Panc1 (cell line): ENCODE results near the gene CDH9.

Source experiments
- POLR2AphosphoS5 ChIP-seq: IDR thresholded peaks from 2 replicates; pipeline ENCODE4 v1.6.1; 2012; ENCODE audit warnings: mild to moderate bottlenecking, low read depth, low read length, moderate library complexity
- SIN3A ChIP-seq: IDR thresholded peaks from 2 replicates; pipeline ENCODE4 v1.6.1; 2012; ENCODE audit warnings: low read depth, mild to moderate bottlenecking, low read length, moderate library complexity, borderline replicate concordance; ENCODE audit not compliant: insufficient read depth
- TCF7L2 ChIP-seq: IDR thresholded peaks from 2 replicates; pipeline ENCODE4 v1.6.1; 2011; ENCODE audit warnings: mild to moderate bottlenecking, low read depth, low read length, inconsistent platforms
- TF ChIP-seq, protein P1 (sequence below), 2 experiments: IDR thresholded peaks; 2 replicates each; pipeline ENCODE4 v1.6.1; 2011 to 2012; ENCODE audit warnings: low read depth in 2 of 2, control low read depth in 1 of 2, low read length in 1 of 2, mild to moderate bottlenecking in 1 of 2, moderate library complexity in 1 of 2; ENCODE audit not compliant: insufficient read depth in 1 of 2
- TF ChIP-seq, protein P2 (sequence below): fragments of 450-650 bp; IDR thresholded peaks from 2 replicates; pipeline ENCODE4 v1.5.1; 2017; ENCODE audit warnings: mild to moderate bottlenecking

GRCh38 chr5:27083449-27084415 lies 45.3 kb upstream of the CDH9 start:
- no peak for TF ChIP-seq POLR2AphosphoS5
- no peak for TF ChIP-seq TCF7L2
- TF ChIP-seq, protein P1, sequence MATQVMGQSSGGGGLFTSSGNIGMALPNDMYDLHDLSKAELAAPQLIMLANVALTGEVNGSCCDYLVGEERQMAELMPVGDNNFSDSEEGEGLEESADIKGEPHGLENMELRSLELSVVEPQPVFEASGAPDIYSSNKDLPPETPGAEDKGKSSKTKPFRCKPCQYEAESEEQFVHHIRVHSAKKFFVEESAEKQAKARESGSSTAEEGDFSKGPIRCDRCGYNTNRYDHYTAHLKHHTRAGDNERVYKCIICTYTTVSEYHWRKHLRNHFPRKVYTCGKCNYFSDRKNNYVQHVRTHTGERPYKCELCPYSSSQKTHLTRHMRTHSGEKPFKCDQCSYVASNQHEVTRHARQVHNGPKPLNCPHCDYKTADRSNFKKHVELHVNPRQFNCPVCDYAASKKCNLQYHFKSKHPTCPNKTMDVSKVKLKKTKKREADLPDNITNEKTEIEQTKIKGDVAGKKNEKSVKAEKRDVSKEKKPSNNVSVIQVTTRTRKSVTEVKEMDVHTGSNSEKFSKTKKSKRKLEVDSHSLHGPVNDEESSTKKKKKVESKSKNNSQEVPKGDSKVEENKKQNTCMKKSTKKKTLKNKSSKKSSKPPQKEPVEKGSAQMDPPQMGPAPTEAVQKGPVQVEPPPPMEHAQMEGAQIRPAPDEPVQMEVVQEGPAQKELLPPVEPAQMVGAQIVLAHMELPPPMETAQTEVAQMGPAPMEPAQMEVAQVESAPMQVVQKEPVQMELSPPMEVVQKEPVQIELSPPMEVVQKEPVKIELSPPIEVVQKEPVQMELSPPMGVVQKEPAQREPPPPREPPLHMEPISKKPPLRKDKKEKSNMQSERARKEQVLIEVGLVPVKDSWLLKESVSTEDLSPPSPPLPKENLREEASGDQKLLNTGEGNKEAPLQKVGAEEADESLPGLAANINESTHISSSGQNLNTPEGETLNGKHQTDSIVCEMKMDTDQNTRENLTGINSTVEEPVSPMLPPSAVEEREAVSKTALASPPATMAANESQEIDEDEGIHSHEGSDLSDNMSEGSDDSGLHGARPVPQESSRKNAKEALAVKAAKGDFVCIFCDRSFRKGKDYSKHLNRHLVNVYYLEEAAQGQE (IDR thresholded peaks at IDR 0.05; ENCODE audit: insufficient read depth in 1 of 2, low read depth in 2 of 2, low read length in 1 of 2), result no peak
- TF ChIP-seq, protein P2, sequence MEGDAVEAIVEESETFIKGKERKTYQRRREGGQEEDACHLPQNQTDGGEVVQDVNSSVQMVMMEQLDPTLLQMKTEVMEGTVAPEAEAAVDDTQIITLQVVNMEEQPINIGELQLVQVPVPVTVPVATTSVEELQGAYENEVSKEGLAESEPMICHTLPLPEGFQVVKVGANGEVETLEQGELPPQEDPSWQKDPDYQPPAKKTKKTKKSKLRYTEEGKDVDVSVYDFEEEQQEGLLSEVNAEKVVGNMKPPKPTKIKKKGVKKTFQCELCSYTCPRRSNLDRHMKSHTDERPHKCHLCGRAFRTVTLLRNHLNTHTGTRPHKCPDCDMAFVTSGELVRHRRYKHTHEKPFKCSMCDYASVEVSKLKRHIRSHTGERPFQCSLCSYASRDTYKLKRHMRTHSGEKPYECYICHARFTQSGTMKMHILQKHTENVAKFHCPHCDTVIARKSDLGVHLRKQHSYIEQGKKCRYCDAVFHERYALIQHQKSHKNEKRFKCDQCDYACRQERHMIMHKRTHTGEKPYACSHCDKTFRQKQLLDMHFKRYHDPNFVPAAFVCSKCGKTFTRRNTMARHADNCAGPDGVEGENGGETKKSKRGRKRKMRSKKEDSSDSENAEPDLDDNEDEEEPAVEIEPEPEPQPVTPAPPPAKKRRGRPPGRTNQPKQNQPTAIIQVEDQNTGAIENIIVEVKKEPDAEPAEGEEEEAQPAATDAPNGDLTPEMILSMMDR, result no peak
- no peak for TF ChIP-seq SIN3A
